NCI-H1092 treated with DMSO at 0.1 percent for 48 hours (cell line): ENCODE measurements around the gene IL4.

ENCODE experiments used
- DNase-seq: peaks from one replicate; lab custom pipeline; 2025; lab: John Stamatoyannopoulos, UW

IL4 gene

DNA sequence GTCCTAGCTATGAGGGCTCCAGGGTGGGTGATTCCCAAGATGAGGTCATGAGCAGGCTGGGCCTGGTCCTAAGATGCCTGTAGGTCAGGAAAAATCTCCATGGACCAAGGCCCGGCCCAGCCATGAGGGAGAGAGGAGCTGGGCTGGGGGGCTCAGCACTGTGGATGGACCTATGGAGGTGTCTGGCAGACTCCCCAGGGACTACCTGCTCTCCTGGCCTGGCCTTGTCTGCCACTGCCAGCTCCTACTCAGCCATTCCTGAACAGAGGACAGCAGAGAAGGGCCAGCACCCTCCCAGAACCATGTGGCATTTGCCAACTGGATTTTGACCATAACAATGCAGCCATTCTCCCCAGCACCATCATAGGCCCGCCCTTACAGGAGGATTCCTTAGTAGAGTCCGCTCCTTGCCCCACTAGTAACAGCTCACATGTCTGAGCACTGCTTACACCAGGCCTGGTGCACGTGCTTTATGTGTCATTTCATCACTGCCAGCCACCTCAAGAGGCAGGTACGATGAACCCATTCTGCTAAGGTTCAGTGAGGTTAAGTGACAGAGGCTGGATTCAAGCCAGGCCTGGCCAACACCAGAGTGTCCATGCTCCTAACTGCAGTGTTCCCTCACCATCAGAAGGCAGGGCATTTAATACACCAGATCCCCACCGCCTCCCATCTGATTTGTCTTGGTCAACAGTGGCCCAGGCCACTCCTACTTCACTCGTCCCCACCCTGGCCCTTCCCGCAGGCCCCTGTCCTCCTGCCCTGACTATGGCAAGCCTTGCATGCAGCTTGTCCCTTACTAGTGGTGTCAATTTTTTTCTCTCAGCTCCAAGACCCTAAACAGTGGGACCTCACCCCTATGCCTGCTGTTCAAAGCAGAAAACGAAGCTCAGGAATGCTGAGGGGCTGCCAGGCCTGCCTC is 15.1 kb upstream of the IL4 start:
- DNase-seq = no peak

DNA sequence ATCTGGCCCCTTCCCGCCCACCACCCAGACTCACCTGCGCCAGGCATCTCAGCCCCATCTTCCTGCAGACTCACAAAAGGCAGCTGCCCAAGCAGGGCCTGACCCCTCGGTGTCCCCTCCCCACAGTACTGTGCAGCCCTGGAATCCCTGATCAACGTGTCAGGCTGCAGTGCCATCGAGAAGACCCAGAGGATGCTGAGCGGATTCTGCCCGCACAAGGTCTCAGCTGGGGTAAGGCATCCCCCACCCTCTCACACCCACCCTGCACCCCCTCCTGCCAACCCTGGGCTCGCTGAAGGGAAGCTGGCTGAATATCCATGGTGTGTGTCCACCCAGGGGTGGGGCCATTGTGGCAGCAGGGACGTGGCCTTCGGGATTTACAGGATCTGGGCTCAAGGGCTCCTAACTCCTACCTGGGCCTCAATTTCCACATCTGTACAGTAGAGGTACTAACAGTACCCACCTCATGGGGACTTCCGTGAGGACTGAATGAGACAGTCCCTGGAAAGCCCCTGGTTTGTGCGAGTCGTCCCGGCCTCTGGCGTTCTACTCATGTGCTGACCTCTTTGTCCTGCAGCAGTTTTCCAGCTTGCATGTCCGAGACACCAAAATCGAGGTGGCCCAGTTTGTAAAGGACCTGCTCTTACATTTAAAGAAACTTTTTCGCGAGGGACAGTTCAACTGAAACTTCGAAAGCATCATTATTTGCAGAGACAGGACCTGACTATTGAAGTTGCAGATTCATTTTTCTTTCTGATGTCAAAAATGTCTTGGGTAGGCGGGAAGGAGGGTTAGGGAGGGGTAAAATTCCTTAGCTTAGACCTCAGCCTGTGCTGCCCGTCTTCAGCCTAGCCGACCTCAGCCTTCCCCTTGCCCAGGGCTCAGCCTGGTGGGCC is 13.9 kb upstream of the IL4 start:
- no peak for DNase-seq

DNA sequence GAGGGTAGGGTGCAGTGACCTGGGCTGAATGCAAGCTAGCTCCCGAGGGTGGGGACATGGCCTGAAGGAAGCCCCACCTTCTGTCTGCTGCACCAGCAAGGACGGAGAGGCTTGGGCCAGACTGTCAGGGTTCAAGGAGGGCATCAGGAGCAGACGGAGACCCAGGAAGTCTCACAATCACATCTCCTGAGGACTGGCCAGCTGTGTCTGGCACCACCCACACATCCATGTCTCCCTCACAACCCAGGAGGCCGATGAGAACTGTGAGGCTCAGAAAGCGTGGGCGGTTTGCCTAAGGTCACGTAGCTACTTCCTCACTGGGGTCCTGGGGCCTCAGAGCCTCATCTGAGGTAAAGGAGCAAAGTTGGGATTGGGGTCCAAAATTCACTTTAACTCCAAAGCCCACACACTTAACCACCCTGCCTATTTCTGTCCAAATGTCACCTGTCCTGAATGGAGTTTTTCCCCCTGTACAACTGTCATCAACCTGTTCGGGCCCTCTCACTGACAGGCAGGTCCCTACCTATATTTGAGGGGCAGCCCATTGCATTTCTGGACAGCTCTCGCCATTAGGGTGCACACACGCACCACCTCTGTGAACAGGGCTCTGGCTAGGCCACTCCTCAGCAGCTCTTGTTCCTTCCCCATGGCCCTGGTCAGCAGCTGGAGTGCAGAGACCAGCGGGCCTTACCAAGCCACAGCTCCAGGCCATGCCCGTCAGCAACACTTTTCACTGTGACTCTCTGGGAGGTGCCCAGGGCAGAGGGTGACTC is 12.4 kb upstream of the IL4 start:
- no peak for DNase-seq

DNA sequence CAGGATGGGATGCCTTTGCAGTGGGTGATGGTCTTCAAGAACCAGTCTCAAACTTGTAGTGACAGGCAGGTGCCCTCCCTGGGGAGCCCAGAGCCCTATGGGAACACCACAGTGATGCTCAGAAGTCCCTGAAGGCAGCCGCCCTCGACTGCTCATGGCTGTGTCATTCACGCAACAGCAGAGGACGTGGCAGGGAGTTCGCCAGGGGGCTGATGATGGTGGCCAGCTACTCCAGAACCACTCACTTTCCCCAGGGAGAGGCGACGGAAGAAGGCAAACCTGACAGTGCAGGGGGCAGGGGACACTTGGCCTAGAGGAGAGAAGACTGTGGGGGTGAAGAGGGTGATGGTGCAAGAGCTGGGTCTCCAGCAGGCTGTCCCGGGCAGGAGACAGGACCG is 11.8 kb upstream of the IL4 start:
- no peak for DNase-seq

DNA sequence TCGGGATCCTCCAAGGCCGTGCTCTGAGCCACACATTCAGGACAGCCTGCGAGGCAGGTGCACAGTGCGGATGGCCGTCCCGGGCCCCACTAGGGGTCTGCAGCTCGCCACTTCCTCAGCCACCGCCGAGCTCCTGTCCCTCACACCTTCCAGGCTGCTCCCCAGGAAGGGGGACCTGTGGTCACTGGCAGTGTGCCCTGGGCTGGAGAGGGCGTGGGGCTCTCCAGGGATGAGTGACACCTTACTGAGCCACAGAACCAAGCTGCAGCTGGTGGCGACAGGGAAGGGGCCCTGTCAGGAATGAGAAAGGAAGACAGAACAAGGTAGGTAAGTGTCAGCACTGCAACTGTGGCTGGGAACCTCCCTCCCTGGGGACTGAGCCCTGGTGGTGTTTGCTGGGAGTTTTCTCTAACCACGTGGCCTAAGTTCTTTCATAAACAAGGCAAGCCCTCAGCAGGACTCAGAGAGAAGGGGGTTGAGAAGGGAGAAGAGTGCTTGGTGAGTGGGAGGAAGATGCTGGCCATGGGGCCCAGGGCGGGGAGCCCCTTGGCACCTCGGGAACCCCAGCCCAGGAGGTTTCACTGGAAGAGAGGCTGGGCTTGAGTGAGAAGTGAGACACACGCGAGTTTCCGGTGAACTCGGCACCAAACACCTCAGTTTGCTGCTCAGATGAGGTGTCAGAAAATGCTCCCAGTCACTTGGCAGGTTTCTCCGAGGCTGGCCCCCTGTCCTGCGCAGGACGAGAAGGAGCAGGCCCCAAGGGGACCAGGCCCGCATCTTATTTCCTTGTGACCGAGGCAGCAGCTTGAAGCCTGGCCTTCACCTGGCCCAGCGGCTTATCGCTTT is 10.6 kb upstream of the IL4 start:
- no peak for DNase-seq

DNA sequence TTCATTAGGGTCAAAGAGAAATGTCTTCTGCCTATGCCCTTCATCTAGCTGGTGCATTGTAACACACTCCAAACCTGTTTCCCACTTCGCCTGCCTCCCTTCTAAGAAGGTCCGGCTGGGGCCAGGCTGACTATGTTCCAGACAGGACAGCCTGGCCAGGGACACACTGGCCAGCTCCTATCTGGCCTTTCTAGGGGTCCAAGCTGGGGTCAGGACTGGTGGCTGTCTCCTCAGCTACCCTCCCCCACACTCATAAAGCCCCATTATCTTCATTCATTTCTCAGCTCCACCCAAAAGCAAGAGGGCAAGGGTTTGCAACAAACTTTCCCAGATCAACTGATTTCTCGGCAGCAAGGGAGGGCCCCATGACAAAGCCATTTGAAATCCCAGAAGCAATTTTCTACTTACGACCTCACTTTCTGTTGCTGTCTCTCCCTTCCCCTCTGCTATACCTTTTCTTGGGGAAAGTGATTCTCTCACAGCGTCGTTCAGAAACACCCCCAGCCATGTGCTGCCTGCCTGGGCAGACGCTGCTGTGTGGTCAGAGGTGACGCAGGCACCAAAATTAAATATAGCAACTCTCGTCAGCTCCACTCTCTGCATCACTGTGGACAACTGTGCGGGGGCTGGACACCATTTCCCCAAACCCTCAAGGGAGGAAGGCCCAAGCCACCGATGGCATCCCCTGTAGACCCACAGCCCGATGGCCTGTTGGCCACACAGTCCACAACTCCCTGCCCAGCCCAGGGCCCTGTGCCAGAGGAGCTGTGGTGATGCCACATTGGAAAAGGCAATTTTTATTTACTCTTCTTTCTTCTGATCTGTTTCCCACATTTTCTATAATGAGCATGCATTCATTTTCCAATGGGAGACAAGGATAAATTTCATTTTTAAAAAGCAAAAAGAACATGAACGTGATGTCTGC is 9.8 kb upstream of the IL4 start:
- DNase-seq = no peak

DNA sequence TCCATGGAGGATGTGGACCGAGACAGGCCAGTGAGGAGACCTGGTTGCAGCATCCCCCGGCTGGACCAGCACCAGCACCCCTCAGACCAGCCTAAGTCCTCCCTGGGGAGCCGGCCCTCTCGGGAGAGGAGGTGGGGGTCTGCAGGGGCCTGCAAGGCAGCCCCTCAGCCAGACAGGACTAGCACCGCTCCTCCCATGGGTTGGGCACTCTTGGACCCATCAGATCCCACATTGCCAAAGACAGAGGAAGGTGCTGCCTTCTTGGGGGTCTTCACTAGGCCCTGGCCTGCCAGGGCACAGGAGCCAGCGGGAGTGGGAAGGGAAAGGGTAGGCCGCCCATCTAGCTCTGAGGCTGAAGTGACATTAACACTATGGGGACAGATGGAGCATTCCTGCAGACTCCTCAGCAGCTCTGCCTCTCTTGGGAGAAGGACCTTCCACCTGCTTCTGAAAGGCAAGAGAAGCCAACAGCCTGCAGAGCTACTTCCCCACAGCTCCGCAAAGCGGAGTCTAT is 9.0 kb upstream of the IL4 start:
- DNase-seq = no peak

DNA sequence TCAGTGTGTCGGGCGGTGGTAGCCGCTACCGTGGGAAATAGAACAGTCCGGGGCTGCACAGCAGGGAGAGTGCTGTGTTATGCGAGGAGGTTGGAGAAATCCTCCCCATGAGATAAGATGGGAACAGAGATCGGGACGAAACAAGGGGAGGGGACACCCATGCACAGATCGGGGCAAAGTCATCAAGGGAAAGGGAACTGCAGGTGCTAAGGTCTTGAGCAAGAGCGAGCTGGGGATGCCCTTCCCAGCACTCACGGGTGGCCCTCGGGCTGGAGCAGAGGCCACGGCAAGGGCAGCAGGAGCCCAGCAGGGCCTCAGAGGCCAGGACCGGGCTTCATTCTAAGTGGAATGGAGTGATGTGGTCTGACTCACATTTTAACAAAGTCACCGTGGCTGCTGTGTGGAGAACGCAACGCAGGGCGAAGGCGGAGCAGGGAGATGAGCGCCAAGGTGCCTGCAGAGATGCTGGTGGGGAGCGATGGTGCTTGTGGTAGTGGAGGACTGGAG is 8.2 kb upstream of the IL4 start:
- DNase-seq = no peak

DNA sequence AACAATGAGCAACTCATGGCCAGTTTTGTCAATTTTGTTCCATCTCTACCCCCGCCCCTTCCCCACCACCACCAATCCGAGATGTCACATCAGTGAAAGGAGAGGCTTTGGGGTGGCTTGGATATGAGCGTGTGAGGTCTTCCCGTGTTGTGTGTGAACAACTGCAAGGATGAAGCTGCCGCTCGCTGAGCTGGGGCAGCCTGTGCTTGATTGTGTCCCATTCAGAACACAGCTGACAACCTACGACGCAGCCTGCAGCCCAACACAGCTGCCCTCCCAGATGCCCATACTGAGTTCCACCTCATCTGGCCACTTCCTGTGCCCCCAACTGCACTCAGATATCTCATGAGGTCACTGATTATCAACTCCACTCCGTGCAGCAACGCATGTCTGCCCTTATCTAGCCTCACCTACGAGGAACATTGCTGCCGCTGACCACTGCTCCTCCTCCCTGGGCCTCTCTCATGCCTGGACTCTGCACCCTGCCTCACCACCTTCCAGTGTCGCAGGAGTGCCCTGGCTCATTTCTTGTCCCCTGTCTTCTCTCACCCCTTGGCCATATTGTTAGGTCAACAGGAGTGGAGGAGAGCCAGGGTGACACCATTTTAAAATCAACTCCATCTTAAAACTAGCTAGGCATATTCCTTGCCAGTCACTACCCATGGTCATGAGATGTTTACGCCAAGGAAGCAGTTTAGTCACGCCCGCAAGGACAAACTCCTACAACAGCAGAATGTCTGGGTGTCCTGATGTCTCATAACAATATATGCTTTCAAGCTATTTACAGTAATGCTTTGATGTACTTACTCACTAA is 7.3 kb upstream of the IL4 start:
- DNase-seq = no peak

DNA sequence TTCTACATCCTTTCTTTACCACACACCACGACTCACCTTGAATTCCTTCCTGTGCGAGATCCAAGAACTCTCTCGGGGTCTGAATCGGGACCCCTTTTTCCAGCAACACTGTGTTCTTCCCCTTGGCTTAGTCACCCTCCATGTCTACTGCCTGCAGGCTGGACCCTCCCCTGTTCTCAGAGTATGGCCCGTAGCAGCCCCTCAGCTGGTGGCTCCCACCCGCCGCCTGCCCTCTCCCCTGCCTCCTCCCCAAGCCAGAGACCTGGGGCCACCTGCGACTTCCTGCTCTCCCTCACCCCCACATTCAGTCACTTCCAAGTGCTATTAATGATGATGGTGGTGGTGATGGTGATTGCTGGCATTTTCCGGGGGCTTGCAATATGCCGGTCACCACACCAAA is 6.5 kb upstream of the IL4 start:
- no peak for DNase-seq

DNA sequence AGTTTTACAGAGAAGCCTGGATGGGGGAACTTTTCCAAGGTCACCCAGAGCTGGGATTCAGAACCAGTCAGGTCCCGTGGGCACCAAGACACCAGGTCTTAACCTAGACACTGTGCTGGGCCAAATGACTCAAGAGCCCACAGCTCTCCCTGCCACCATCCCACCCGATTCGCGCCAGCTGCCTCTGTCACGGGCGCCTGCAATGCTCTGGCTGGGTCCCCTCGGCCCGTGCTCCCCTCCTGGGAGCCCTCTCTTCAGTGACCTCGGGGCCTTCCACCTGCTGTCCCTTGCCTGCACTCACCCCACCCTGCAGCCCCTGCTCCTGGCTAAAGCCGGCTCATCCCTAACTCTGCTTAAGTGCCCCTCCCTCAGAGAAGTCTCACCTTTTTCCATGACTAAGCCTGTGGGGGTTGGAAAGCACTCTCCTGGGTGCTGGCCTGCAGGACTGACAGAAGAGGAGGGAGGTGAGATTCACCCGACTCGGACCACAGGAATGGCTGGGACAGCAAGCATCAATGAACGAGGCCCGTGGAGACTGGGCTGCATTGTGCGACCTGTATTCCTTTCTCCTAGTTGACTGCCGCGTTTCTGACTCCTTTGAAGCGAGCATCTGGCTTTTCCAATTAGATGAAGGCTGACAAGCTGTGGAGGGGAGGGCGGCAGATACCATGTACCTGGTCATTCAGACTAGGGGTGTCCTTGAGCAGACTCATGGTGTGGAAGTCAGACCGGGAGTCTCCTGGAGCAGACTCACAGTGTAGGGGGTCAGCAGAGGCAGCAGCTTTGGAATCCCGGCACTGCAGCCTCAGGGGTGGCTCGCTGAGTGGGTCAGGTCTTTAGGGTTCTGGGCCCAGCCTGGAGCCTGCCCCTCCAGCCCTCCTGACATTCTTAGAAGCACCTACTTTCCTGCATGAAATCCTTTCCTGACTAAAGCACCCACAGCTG is 5.8 kb upstream of the IL4 start:
- no peak for DNase-seq

DNA sequence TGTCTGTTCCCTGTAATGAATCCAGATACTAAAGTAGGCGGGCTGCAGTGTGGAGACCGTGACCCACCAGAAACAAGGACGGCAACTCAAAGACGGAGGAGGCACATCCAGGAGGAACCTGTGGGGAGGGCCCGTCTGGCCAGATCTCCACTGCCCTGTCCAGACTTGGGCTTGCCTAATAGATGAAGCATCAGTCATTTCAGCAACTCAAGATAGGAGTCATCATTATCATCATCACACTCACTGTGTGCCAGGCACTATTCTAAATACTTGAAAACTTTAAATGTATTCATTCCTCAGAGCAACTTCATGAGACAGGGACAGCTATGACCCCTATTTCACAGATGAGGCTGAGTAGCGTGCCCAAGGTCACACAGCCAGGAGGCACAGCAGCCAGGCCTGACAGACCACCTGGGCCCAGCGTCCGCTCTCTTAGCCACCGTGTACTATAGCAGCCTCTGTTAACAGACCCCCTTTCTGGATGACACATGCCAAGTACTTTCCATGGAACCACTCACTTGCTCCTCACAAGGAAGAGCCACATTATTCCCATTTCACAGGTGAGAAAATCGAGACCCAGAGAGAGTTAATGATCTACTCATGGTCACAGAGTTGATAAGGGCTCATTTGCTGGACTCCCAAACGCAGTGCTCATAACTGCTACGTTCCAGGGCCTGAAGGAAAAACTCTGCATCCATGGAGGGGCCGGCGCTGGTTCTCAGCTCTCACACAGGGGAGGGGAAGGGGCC is 4.9 kb upstream of the IL4 start:
- DNase-seq = no peak

DNA sequence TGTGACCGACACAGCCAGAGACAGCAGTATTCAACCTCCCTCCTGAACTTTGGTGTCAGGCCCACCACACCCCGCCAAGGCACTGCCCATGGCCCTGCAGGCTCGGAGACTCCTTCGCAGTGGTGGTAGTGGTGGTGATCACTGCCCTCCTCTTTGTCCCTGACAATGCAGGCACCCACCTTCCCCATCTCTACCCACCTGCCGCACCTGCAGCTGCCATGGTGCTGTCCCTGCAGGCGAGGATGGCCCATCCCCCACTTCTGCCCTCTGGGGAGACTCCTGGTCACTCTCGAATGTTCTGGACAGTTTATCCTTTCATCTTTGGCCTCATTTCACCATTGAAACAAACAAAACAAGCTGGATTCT is 4.4 kb upstream of the IL4 start:
- DNase-seq = no peak

DNA sequence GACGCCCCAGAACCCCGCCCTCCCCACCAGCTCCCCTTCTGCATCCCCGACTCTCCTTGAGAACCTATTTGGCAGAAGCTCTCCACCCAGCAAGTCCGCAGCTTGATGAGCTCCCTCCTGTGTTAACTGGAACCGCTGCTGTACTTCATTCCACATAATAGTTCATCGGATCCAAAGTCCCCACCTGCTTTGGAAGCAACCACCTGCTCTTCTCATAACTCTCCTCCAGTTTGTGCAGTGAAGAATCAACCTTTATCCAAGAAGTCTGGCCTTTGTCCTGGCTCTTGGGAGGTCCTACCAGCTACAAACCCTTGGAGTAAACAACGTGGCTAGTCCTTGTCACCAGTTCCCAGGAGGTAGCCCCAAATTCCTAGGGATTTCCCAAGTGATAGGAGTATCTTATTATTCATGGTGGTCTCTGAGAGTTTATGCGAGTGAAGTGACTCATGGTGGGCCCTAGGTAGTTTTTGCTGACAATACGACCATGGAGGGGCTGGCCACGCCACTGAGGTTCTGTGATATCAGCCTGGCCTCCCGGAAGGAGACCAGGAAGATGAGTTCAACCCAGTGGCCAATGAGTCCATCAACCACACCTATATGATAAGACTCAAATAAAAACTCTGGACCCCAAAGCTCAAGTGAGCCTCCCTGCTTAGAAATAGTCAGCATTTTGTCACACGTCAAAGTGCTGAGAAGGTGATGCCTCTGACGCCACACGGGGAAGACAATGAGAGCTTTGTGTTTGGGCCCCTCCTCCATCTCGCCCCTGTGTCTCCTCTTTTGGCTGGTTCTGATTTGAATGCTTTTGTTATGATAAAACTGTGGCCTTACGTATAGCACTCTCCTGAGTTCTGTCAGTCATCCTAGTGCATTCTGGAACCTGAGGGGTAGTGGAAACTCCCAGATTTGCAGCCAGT is 3.6 kb upstream of the IL4 start:
- DNase-seq = no peak

DNA sequence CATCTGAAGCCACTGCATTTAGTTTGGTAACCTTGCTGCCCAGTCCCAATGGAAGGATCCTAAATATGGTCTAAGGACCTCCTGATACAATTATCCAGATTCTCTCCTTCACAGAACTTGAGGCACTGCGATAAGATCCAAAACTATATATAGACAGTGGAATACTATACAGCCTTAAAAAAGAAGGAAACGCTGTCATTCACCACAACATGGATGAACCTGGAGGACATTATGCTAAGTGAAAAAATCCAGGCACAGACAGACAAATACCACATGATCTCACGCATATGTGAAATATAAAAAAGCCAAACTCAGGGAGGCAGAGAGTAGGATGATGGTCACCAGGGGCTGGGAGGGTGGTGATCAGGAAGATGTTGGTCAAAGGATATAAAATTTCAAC is 2.8 kb upstream of the IL4 start:
- DNase-seq = no peak

DNA sequence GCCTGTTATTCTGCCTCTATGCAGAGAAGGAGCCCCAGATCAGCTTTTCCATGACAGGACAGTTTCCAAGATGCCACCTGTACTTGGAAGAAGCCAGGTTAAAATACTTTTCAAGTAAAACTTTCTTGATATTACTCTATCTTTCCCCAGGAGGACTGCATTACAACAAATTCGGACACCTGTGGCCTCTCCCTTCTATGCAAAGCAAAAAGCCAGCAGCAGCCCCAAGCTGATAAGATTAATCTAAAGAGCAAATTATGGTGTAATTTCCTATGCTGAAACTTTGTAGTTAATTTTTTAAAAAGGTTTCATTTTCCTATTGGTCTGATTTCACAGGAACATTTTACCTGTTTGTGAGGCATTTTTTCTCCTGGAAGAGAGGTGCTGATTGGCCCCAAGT is 301 bp upstream of the IL4 start:
- DNase-seq = no peak
